ENCODE data around the gene PITPNC1. TPM values are rescaled to one million over a fixed set of nuclear protein-coding genes. Genes with fewer than 3 reads are reported as not detected.

The PITPNC1 gene
- total and polyA plus RNA-seq, 7 donors, result 3.0 to 15.7 (median 5.6) TPM

DNA sequence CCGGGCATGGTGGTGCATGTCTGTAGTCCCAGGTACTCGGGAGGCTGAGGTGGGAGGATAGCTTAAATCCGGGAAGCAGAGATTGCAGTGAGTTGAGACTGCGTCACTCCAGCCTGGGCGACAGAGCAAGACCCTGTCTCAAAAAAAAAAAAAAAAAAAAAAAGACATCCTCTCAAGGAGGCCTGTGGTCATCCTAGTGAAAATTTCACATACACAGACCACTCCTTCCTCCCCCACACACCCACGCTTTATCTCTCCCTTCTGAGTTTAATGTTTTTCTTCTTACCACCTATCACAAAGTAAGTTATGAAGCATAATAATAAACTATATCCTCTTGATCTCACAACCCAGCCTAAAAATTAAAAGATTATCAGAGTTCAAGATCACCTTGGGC lies 339.3 kb downstream of the PITPNC1 start:
- TF ChIP-seq POLR2AphosphoS5 (IDR thresholded peaks at IDR 0.05) (no peak), POLR2A (IDR thresholded peaks at IDR 0.05) (no peak), EP300 (IDR thresholded peaks at IDR 0.05) (no peak)
- H3K27ac ChIP-seq, result no peak overlapping the region
- intact Hi-C loops (cut with DNase I), result loop anchor here (2.0 to 10.0 kb wide), 2 partner anchors 28 to 352 kb away; partner anchors contain the start of gene PSMD12
- H3K4me3 ChIP-seq, result no peak overlapping the region
- 91 to 93% methylated on average over 6 of the region's 6 CpGs for WGBS, 2 donors
- peaks cover 0 to 17% (median 3%) of the 10 kb centered on the region in 4 donors for H3K36me3 ChIP-seq
- H3K27me3 ChIP-seq, result no peaks in the 10 kb centered on the region
- peaks cover 0 to 22% (median 17%) of the 10 kb centered on the region in 4 donors for H3K4me1 ChIP-seq
- no peak for DNase-seq
- H3K9me3 ChIP-seq, result no peaks in the 10 kb centered on the region

DNA sequence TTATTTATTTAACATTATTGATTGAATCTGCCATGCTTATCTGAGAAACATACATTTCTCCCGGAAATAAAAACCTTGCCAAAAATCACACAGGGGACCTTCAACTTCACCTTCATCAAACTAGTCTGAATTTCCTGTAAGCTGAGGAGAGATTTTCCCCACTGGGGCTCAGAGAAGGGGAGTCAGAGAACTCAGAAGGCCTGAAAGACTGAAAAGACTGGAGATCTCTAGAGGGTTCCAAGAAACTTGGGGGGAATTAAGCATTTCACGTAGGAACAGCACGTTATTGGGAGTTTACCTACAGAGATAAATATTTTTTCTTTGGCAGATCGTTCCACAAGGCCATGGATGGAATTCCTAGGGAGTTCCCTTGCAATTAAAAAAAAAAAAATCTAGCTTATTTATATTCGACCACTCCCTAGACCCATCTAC lies 340.1 kb downstream of the PITPNC1 start:
- intact Hi-C loops (cut with DNase I), result loop anchor here (1.0 to 10.0 kb wide), 3 partner anchors 28 to 352 kb away; partner anchors contain the start of genes BPTF and PSMD12
- Histone ChIP-seq H3K9me3 (no peaks in the 10 kb centered on the region), H3K4me3 (peak overlapping the region; percentile 69 to 81 (median 80)), H3K27ac (peak overlapping the region; percentile 82 to 91 (median 88)), H3K4me1 (peaks cover 0 to 22% (median 17%) of the 10 kb centered on the region in 4 donors), H3K36me3 (peaks cover 0 to 25% (median 11%) of the 10 kb centered on the region in 4 donors), H3K27me3 (no peaks in the 10 kb centered on the region)
- DNase-seq, result no peak
- WGBS, 2 donors, result 0 to 3% methylated on average over 5 of the region's 5 CpGs
- TF ChIP-seq, protein P1, sequence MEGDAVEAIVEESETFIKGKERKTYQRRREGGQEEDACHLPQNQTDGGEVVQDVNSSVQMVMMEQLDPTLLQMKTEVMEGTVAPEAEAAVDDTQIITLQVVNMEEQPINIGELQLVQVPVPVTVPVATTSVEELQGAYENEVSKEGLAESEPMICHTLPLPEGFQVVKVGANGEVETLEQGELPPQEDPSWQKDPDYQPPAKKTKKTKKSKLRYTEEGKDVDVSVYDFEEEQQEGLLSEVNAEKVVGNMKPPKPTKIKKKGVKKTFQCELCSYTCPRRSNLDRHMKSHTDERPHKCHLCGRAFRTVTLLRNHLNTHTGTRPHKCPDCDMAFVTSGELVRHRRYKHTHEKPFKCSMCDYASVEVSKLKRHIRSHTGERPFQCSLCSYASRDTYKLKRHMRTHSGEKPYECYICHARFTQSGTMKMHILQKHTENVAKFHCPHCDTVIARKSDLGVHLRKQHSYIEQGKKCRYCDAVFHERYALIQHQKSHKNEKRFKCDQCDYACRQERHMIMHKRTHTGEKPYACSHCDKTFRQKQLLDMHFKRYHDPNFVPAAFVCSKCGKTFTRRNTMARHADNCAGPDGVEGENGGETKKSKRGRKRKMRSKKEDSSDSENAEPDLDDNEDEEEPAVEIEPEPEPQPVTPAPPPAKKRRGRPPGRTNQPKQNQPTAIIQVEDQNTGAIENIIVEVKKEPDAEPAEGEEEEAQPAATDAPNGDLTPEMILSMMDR (IDR thresholded peaks at IDR 0.05), result no peak
- TF ChIP-seq POLR2AphosphoS5 (IDR thresholded peaks at IDR 0.05) (no peak), POLR2A (IDR thresholded peaks at IDR 0.05) (no peak), EP300 (IDR thresholded peaks at IDR 0.05) (no peak)

DNA sequence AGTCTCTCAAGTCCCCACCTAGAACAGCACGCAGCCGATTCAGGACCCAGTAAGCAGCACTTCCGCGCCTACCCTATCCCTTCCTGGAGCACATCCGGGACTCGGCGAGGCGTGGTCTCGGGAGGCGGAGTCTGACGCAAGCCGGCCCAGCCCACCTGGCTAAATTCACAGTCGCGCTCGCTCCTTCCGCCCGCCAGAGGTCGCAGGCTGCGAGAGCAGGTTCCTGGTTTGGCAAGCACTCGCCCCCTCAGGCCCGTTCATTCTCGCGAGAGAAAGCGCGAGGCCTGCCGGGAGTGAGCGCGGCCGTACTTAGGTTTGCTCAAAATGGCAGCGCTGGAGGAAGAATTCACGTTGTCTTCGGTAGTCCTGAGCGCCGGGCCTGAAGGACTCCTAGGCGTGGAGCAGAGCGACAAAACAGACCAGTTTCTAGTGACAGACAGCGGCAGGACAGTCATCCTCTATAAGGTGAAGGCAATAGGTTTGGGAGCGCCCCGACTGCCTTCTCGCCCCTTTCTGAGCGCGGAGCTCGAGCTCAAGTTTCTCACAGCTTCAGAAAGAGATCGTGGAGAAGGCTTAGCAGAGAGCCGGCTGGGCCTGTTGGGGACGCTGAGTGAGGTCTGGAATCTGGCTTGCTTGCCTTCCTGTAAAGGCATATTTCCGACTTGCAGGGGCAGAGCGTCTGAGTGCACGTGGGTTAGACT lies 340.7 kb downstream of the PITPNC1 start, which contains the start of gene NOL11:
Gene NOL11 (plus strand): TSS at position 313 of the 701 bp plus-strand sequence. CDS start 12 bp downstream, at position 325.
- no peaks in the 10 kb centered on the region for H3K9me3 ChIP-seq
- peaks cover 0 to 30% (median 15%) of the 10 kb centered on the region in 4 donors for H3K36me3 ChIP-seq
- H3K27ac ChIP-seq, result peak within 1 kb of the TSS; percentile 82 to 91 (median 88)
- DNase-seq, result peak; percentile 99
- H3K4me1 ChIP-seq, result peaks cover 0 to 22% (median 17%) of the 10 kb centered on the region in 4 donors
- intact Hi-C loops (cut with DNase I), result loop anchor here (1.0 to 10.0 kb wide), 3 partner anchors 29 to 353 kb away; partner anchors contain the start of genes BPTF and PSMD12
- H3K27me3 ChIP-seq, result no peaks in the 10 kb centered on the region
- peak in 1 of 4 donors; percentile 73 for TF ChIP-seq EP300 (IDR thresholded peaks at IDR 0.05)
- peak; percentile 56 to 76 for TF ChIP-seq POLR2A (IDR thresholded peaks at IDR 0.05)
- peak; percentile 88 to 95 (median 94) for TF ChIP-seq POLR2AphosphoS5 (IDR thresholded peaks at IDR 0.05)
- TF ChIP-seq, protein P1 (IDR thresholded peaks at IDR 0.05), result peak; percentile 73 to 93 (median 86)
- 0% methylated on average over 49 of the region's 49 CpGs for WGBS, 2 donors
- peak within 1 kb of the TSS; percentile 69 to 81 (median 80) for H3K4me3 ChIP-seq

DNA sequence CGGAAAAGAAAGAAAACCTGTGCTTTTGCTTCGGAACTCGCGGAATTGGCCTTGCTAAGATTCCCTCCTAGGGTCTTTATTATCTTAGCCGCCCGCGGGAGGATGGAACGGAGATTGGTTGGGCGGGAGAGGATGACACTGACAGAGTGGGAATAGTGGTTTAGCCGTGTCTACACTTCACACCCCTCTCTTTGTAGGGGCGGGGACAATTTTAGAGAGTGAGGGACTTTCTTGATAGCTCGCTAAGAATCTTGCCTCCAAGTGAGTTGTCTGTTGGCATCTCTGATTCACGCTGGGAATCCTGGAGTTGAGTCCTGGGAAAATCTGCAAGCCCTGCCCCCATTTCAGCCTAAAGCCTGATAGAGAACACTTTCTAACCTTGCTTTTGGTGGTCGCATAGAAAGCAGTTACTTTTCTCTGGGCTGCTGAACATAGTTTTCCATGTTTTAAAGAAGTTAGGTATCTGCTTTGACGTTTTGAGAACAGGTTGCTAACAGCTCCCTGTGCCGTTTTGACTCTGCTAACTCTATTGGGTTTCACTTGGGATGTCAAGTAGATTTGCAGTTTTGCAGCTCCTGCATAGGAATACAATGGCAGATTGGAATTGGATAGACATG lies 341.4 kb downstream of the PITPNC1 start:
- no peak for DNase-seq
- Histone ChIP-seq H3K9me3 (no peaks in the 10 kb centered on the region), H3K27me3 (no peaks in the 10 kb centered on the region), H3K4me1 (peaks cover 0 to 22% (median 17%) of the 10 kb centered on the region in 4 donors), H3K36me3 (peaks cover 0 to 33% (median 16%) of the 10 kb centered on the region in 4 donors), H3K4me3 (peak overlapping the region; percentile 69 to 81 (median 80)), H3K27ac (peak overlapping the region; percentile 82 to 91 (median 88))
- WGBS, 2 donors, result 0% methylated on average over 16 of the region's 16 CpGs
- intact Hi-C loops (cut with DNase I), result loop anchor here (10.0 kb wide), 1 partner anchor 354 kb away; the partner anchor contains the start of gene PSMD12
- TF ChIP-seq POLR2AphosphoS5 (IDR thresholded peaks at IDR 0.05) (no peak), POLR2A (IDR thresholded peaks at IDR 0.05) (no peak), EP300 (IDR thresholded peaks at IDR 0.05) (no peak)
- TF ChIP-seq, protein P1 (IDR thresholded peaks at IDR 0.05), result no peak
